GM19035 (cell line): Measurements from ENCODE around the gene ACADS.

Source experiments
- ATAC-seq: cut with Tn5 transposase; IDR thresholded peaks from one replicate; pipeline ENCODE4 v1.9.1; 2021; ENCODE audit not compliant: unreplicated experiment

ACADS gene

DNA sequence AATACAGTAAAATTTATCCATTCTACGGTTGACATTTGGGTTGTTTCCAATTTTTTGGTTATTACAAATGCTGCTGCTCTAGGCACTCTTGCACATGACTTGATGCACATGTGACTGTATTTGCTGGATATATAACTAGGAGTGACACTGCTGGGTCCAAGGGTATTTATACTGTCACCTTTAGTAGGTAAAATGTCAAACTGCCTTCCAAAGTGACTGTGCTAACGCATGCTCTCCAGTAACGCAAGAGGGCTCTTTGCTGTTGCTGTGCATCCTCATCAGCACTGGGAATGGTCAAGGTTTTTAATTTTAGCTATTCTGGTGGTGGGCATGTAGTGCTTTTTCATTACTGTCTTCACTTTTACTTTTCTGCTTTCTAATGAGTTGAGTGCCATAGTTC lies 62.3 kb downstream of the ACADS start:
- ATAC-seq, result no peak
